Activated naive CD4-positive, alpha-beta T cell treated with anti-CD3 and anti-CD28 coated beads, Interleukin-2, amount 50 U/mL, for 72 hours (primary cell): ENCODE measurements around the gene AVEN. TPM values are rescaled to one million over a fixed set of nuclear protein-coding genes. Genes with fewer than 3 reads are reported as not detected.
"Not testable (repeated sequence)": the region's sequence is repeated elsewhere in the genome, so short reads cannot be mapped to it uniquely, and the experiment has no call there.

Source experiments
- ATAC-seq, 2 donors: fragments of 150-1000 bp; cut with Tn5 transposase; 2 replicates each; pipeline ENCODE4 v1.10.0; 2021; ENCODE audit warnings: mild to moderate bottlenecking in 2 of 2, moderate library complexity in 2 of 2
- DNase-seq, 2 donors: peaks; one replicate each; pipeline ENCODE4 v3.0.0; 2021 to 2022; ENCODE audit warnings: low spot score in 2 of 2
- H3K27ac Mint-ChIP-seq, 2 donors: one replicate each; pipeline ENCODE4 v1.8.0; 2022; ENCODE audit warnings: mild to moderate bottlenecking in 2 of 2, mixed read lengths in 2 of 2
- H3K36me3 Mint-ChIP-seq, 2 donors: one replicate each; pipeline ENCODE4 v1.8.0; 2022; ENCODE audit warnings: mixed read lengths in 2 of 2
- H3K9me3 Mint-ChIP-seq, 2 donors: one replicate each; pipeline ENCODE4 v1.8.0; 2022; ENCODE audit warnings: mixed read lengths in 2 of 2
- total RNA-seq, 2 donors: library from RNA; stranded (reverse); gene quantifications; one replicate each; pipeline ENCODE4 v1.2.3, GENCODE V29; 2022

Gene AVEN
- total RNA-seq = 1 to 10 TPM; 6.9 to 9.3 TPM

- Mint-ChIP-seq H3K27ac (peak within 1 kb of the TSS; percentile 73 to 93), H3K36me3 (no peaks in the 10 kb centered on the region), H3K9me3 (no peaks in the 10 kb centered on the region)
- ATAC-seq (peak; percentile 71 to 78), DNase-seq (peak; percentile 68 to 75)
These were observed at the start of gene AVEN for GRCh38 chr15:34038871-34039789. Gene AVEN, minus strand, starts transcription at chr15:34039204. Its CDS starts 158 bp downstream, at chr15:34039046.

GRCh38 chr15:34085746-34086145, 46.7 kb upstream of the AVEN start:
- Mint-ChIP-seq H3K9me3 (no peaks in the 10 kb centered on the region), H3K27ac (no peak overlapping the region), H3K36me3 (no peaks in the 10 kb centered on the region)
- no peak for ATAC-seq
- no peak for DNase-seq

GRCh38 chr15:34084086-34084485, 45.1 kb upstream of the AVEN start:
- DNase-seq = no peak
- no peaks in the 10 kb centered on the region for H3K36me3 Mint-ChIP-seq
- no peak overlapping the region for H3K27ac Mint-ChIP-seq
- H3K9me3 Mint-ChIP-seq = no peaks in the 10 kb centered on the region
- ATAC-seq = no peak

GRCh38 chr15:34079904-34080303, 40.9 kb upstream of the AVEN start:
- ATAC-seq (no peak), DNase-seq (no peak)
- no peaks in the 10 kb centered on the region for H3K9me3 Mint-ChIP-seq
- H3K27ac Mint-ChIP-seq = no peak overlapping the region
- H3K36me3 Mint-ChIP-seq = no peaks in the 10 kb centered on the region

- Mint-ChIP-seq H3K27ac (no peak overlapping the region), H3K9me3 (no peaks in the 10 kb centered on the region)
These were observed 39.9 kb upstream of the AVEN start for GRCh38 chr15:34078900-34079299.

GRCh38 chr15:34076785-34077184, 37.8 kb upstream of the AVEN start:
- Mint-ChIP-seq H3K36me3 (no peaks in the 10 kb centered on the region), H3K9me3 (no peaks in the 10 kb centered on the region), H3K27ac (no peak overlapping the region)
- no peak for DNase-seq
- ATAC-seq = no peak

More at GRCh38 chr15:34078900-34079299, 39.9 kb upstream of the AVEN start:
- no peak for ATAC-seq
- no peak for DNase-seq
- H3K36me3 Mint-ChIP-seq = no peaks in the 10 kb centered on the region

GRCh38 chr15:34070003-34070402, 31.0 kb upstream of the AVEN start:
- H3K36me3 Mint-ChIP-seq = no peaks in the 10 kb centered on the region
- DNase-seq = no peak
- no peak for ATAC-seq
- no peak overlapping the region for H3K27ac Mint-ChIP-seq
- no peaks in the 10 kb centered on the region for H3K9me3 Mint-ChIP-seq

GRCh38 chr15:34065941-34066340, 26.9 kb upstream of the AVEN start:
- Mint-ChIP-seq H3K36me3 (no peaks in the 10 kb centered on the region), H3K27ac (no peak overlapping the region), H3K9me3 (no peaks in the 10 kb centered on the region)
- DNase-seq = no peak
- ATAC-seq = no peak

- DNase-seq = no peak
- ATAC-seq = no peak
- no peaks in the 10 kb centered on the region for H3K9me3 Mint-ChIP-seq
- H3K36me3 Mint-ChIP-seq = no peaks in the 10 kb centered on the region
- H3K27ac Mint-ChIP-seq = no peak overlapping the region
These were observed 26.3 kb upstream of the AVEN start for GRCh38 chr15:34065261-34065660.

GRCh38 chr15:34064438-34064837, 25.4 kb upstream of the AVEN start:
- ATAC-seq = no peak
- H3K36me3 Mint-ChIP-seq = no peaks in the 10 kb centered on the region
- no peaks in the 10 kb centered on the region for H3K9me3 Mint-ChIP-seq
- peak overlapping the region in 1 of 2 donors; percentile 4 for H3K27ac Mint-ChIP-seq
- DNase-seq = no peak

GRCh38 chr15:34059946-34060345, 20.9 kb upstream of the AVEN start:
- DNase-seq = no peak
- no peak for ATAC-seq
- Mint-ChIP-seq H3K27ac (peak overlapping the region in 1 of 2 donors; percentile 10), H3K9me3 (no peaks in the 10 kb centered on the region), H3K36me3 (no peaks in the 10 kb centered on the region)

- DNase-seq = no peak
- no peaks in the 10 kb centered on the region for H3K9me3 Mint-ChIP-seq
- peak overlapping the region; percentile 10 to 17 for H3K27ac Mint-ChIP-seq
- H3K36me3 Mint-ChIP-seq = no peaks in the 10 kb centered on the region
- ATAC-seq = no peak
These were observed 20.5 kb upstream of the AVEN start for GRCh38 chr15:34059476-34059875.

- H3K9me3 Mint-ChIP-seq = no peaks in the 10 kb centered on the region
- ATAC-seq = no peak
- H3K27ac Mint-ChIP-seq = no peak overlapping the region
- peaks cover 1 to 2% of the 10 kb centered on the region in 2 donors for H3K36me3 Mint-ChIP-seq
- no peak for DNase-seq
These were observed 17.9 kb upstream of the AVEN start for GRCh38 chr15:34056911-34057310.

- ATAC-seq (no peak), DNase-seq (no peak)
- peaks cover 10 to 11% of the 10 kb centered on the region in 2 donors for H3K36me3 Mint-ChIP-seq
- H3K27ac Mint-ChIP-seq = no peak overlapping the region
- peaks cover 7 to 8% of the 10 kb centered on the region in 2 donors for H3K9me3 Mint-ChIP-seq
These were observed 17.0 kb upstream of the AVEN start for GRCh38 chr15:34055868-34056595.

GRCh38 chr15:34054081-34054707, 15.2 kb upstream of the AVEN start:
- ATAC-seq (no peak), DNase-seq (no peak)
- peaks cover 19 to 20% of the 10 kb centered on the region in 2 donors for H3K9me3 Mint-ChIP-seq

GRCh38 chr15:34050385-34050784, 11.4 kb upstream of the AVEN start:
- DNase-seq, H3K27ac Mint-ChIP-seq, ATAC-seq: not testable (repeated sequence)
- H3K9me3 Mint-ChIP-seq = peaks cover 21 to 23% of the 10 kb centered on the region in 2 donors
- peaks cover 31% of the 10 kb centered on the region in 2 donors for H3K36me3 Mint-ChIP-seq

More at GRCh38 chr15:34054081-34054707, 15.2 kb upstream of the AVEN start:
- Mint-ChIP-seq H3K27ac (no peak overlapping the region), H3K36me3 (peaks cover 24 to 25% of the 10 kb centered on the region in 2 donors)

- H3K27ac Mint-ChIP-seq = no peak overlapping the region
- DNase-seq (no peak), ATAC-seq (no peak)
- peaks cover 21 to 23% of the 10 kb centered on the region in 2 donors for H3K9me3 Mint-ChIP-seq
- H3K36me3 Mint-ChIP-seq = peaks cover 31% of the 10 kb centered on the region in 2 donors
These were observed 10.1 kb upstream of the AVEN start for GRCh38 chr15:34049112-34049511.
